ENCODE measurements around the gene TAF12.
"Not testable (repeated sequence)": the region's sequence is repeated elsewhere in the genome, so short reads cannot be mapped to it uniquely, and the experiment has no call there.

The TAF12 gene

DNA sequence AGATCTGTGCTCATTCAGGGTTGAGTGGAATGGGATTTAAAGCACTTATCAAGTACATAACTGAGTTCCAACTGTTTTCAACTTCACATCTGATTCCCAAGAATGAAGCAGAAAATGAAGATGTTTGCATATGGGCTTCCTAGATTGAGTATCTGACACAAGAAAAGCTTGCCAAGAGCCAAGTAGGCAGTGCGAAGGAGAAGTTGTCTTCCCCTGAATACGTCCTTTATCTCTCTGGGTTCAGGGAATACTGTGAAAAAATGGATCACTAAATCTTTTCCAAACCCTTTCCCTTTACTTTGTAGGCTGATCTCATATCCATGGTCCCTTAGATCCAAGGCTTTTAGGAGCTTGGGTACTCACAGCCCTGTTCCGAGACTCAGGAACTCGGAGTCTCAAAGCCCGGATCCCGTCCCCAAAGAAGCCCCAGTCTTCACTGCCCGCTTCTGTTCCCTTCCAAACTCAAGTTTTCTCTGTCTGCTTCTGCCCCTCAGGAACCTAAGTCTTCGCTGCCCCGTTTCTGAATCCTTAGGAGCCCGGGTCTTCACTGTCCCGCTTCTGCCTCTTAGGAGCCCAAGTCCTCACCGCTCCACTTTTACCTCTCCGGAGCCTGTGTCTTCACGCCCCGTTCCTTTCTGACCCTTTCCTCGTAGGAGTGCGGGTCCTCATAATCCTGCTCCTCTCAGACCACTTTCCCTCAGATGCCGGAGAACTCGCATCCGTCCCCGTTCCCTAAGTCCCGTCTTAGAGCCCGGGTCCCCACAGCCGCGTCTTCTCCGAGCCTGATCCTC is 616 bp downstream of the TAF12 start:
- no peak for DNase-seq

DNA sequence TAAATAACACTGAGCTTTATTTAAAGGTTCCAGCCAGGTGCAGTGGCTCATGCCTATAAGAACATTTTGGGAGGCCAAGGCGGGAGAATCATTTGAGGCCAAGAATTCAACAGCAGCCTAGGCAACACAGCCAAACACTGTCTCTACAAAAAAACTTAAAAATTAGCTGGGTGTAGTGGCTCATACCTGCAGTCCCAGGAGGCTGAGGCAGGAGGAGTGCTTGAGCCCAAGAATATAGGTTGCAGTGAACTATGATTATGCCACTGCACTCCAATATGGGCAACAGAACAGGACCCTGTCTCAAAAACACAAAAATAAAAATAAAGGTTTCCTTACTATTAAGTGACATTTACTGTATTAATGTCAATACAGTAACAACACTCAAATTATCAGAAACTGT is 2.1 kb downstream of the TAF12 start:
- peak; percentile 30 for DNase-seq

DNA sequence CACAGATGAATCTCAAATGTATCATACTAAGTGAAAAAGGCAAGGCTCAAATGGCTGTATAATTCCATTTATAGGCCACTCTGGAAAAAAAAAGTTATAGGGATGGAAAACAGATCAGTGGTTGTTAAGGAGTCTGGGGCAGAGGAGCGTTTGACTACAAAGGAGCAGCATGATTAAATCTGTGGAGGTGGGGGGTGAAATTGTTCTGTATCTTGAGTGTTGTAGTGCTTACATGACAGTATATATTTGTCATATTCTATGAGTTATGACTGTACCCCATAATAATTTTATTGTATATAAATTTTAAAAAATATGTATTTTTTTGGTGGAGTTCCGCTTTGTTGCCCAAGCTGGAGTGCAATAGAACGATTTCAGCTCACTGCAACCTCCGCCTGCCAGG is 10.3 kb downstream of the TAF12 start:
- no peak for DNase-seq

- no peak for DNase-seq
Observed at GRCh38 chr1:28631713-28632112, 11.2 kb downstream of the TAF12 start.

GRCh38 chr1:28613175-28613574 is 29.7 kb downstream of the TAF12 start:
- no peak for DNase-seq

DNA sequence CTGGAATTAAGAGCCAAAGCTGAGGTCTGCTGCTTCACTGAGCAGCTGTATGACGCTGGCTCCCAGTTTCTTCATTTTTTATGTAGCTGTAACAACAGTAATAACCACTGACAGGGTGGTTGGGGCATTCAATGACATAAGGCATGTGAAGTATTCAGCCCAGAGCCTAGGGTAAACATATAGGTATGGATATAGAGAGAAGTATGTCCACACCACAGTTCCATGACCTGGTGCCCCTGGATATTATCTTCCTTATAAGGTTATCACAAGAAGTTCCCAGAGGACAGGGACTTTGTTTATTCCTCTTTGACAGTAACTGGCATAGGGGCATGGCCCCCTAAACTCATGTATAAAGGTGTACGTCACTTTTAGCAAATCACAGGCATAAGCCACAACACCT is 36.1 kb downstream of the TAF12 start:
- DNase-seq = no peak

DNA sequence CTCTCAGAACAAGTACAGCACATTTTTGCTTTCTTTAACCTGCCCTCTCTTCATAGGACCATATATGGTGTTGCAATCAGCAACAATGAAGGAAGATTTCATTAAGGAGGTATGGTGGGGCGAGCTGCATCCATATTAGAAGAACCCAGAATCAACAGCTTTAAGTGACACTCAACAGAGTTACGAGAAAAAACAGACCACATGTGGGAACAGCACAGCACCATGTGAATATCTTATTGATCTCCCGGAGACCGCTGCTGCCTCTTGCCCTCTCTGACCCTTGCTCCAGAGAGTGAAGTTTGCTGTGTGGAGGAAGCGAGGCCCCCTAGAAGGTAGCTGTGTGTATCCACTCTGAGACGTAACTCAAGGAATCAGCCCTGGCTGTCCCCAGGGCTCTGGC is 37.9 kb downstream of the TAF12 start:
- no peak for DNase-seq

DNA sequence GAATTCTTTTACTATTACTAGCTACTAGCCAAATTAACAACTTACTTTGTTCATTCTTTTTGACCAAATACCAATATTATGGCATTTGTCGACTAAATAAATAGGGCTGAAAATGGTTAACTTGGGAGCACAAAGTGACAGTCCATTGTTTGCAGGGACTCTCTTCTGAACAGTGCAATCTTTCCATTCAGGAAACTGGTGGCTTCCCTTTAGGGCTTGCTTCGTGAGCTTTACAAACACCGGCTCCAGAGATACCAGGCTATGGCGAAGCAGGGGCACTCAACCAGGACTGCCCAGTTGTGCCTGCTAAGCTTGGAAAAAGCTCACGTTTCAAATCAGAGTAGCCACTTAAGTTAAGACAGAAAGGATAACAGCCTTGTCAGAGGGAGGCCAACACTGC is 38.5 kb downstream of the TAF12 start:
- DNase-seq = no peak

DNA sequence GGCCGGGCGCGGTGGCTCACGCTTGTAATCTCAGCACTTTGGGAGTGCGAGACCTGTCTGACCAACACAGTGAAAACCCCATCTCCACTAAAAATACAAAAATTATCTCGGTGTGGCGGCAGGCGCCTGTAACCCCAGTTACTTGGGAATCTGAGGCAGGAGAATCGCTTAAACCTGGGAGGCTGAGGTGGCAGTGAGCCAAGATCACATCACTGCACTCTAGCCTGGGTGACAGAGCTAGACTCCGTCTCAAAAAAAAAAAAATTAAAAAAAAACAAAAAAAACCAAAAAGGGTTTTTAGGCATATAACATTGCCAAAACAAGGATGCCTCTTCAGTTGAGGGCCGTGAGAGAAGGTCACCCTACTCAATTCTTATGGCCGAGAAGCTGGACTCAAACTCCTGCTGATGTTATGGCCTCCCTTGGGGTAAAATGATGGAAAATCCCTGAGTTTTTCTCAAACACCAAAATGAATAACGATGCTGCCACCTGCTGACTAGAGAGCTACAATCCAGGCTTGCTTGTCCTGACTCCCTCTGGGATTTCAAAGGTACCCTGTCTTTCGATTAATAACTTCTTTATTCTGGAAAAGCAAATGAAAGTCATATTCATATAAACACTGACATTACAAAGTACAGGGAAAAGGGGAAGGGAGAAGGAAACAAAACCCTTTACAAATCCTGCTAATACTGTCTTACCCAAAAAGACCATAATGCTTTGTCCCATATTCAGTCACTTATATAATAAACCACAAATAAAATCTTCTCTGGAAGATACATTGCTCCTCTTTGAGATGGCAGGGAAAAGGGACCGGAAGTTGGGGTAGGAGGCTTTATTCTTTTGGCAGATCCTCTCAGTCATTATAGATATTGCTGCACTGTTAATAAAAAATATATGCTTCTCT is 40.1 kb downstream of the TAF12 start:
- peak; percentile 87 for DNase-seq

DNA sequence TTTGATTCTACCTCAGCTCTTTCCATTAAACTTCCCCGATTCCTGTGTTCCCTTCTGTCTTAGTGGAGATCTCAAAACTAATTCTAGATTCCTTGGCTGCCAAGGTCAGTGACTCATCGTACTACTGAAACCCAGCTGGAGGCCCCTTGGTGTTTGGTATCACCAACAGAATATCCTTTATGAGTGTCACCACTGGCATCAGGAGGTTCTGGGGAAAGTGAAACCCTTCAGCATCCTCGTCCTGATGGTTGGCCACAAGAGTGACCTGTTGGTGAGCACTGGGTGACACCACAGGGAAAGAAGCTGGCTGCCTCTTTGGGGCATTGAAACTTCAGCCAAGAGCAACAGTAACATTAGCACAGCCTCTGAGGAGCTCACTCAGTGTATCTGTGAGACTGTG is 41.2 kb downstream of the TAF12 start:
- no peak for DNase-seq

DNA sequence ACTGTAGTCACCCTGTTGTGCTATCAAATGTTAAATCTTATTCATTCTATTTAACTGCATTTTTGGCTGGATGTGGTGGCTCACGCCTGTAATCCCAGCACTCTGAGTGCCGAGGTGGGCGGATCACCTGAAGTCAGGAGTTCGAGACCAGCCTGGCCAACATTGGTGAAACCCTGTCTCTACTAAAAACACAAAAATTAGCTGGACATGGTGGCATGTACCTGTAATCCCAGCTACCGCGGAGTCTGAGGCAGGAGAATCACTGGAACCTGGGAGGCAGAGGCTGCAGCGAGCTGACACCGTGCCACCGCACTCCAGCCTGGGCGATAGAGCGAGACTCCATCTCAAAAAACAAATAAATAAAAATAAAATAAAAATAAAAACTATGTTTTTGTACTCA is 46.6 kb downstream of the TAF12 start:
- DNase-seq = not testable (repeated sequence)

DNA sequence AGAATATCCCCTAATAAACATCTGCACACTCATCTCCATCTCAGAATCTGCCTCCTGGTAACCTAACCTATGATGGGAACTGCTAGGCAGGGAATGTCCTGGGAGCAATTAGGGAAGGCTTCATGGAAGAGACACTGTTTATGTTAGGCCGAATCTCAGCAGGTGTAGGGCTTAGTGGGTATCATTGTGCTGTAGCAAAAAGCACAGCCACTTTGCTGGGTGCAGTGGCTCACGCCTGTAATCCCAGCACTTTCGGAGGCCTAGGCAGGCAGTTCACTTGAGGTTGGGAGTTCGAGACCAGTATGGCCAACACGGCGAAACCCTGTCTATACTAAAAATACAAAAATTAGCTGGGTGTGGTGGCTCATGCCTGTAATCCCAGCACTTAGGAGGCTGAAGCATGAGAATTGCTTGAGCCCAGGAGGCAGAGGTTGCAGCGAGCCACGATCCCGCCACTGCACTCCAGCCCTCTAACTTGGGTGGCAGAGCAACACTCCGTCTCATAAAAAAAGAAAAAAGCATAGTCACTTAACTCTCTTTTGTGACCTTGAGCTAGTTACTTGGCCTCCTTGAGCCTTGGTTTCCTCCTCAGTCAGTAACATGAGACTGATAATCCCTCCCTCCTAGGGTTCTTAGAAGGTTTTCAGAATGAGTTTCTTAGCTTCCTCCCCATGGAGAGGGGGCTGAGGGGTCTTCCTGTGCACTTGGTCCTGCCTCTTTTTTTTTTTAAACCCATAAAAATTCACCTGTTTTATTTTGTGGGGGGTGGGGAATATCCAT is 47.3 kb downstream of the TAF12 start:
- no peak for DNase-seq

- DNase-seq = not testable (repeated sequence)
Observed at GRCh38 chr1:28594686-28595411, 48.0 kb downstream of the TAF12 start.

DNA sequence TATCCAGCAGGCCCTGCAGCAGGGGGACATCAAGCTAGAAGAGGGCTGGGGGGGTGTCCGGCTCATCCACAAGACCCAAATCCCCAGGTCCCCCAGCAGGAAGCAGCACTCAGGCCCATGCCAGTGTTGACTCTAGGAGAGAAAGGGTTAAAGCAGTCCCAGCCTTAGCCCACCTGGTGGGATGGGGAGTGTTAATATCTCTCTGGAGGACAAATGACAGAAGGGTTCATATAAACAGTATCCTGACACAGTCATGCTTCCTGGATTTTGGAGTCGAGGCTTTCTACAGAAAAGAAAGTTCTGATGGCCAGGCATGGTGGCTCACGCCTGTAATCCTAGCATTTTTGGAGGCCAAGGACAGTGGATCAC is 48.9 kb downstream of the TAF12 start:
- DNase-seq = not testable (repeated sequence)

DNA sequence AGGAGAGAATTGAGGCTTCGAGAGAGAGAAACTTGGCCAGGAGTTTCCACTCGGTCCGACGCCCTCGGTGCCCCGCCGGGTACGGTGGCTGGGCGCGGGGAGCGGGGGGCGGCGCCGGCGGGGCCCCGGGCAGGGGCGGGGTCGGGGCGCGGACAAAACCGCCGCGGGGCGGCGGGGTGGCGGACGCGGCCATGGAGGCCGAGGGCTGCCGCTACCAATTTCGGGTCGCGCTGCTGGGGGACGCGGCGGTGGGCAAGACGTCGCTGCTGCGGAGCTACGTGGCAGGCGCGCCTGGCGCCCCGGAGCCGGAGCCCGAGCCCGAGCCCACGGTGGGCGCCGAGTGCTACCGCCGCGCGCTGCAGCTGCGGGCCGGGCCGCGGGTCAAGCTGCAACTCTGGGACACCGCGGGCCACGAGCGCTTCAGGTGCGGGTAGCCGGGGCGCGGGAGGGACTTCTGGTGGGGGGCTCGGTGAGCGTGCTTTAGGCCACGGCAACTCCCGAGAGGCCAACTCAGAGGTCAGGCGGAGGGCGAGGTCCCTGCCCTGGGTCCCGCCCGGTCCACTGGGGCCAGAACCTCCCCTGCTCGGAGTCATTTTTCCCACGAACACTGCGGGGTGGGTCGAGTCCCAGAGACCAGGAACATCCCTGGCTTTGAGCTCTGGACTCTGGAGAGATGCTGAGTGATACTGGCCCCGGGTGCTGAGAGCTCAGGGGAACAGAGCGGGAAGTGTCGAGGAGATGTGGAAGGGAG is 50.4 kb downstream of the TAF12 start:
- DNase-seq = no peak

GRCh38 chr1:28591708-28592320 is 51.1 kb downstream of the TAF12 start, which contains the start of gene RAB42:
Gene RAB42, plus strand, starts transcription at chr1:28592265. Its CDS starts 247 bp downstream, at chr1:28592512.
- no peak for DNase-seq

- DNase-seq = not testable (repeated sequence)
Observed at GRCh38 chr1:28586585-28587391, 56.1 kb downstream of the TAF12 start.

- peak; percentile 74 for DNase-seq
Observed at GRCh38 chr1:28582248-28582615, 60.6 kb downstream of the TAF12 start.

- peak; percentile 97 for DNase-seq
Observed at GRCh38 chr1:28581531-28582247, 61.2 kb downstream of the TAF12 start.
